ENCODE results near the gene SOD2.
A peak's percentile ranks its signal among the peaks of the same experiment; 100 is the strongest.
"Not testable (repeated sequence)": the region's sequence is repeated elsewhere in the genome, so short reads cannot be mapped to it uniquely, and the experiment has no call there.

The SOD2 gene

GRCh38 chr6:159693128-159693893 lies at the start of gene SOD2:
Gene SOD2, minus strand, starts transcription at chr6:159693241. Its CDS starts 74 bp downstream, at chr6:159693167.
- DNase-seq (ENCODE audit: low spot score), result peak; percentile 71

GRCh38 chr6:159742165-159742564 lies 49.1 kb upstream of the SOD2 start:
- DNase-seq (ENCODE audit: low spot score), result no peak

DNA sequence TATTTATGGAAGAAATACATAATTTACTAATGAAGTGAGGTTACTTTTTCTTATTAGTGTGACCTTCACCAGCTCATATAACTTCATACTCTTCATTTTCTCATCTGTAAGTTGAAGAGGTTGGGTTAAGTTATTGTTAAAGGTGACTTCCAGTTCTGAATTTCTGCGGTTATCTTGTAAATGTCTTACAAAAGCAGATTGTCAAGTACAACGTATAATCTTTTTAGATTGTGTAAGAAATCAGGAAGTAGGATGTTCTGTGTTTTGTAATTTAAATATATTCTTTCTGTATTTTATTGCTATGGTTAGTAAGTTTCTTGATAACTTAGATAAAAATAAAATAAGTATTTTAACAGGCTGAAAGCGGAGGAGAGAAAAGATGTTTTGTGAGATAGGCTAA lies 46.3 kb upstream of the SOD2 start:
- DNase-seq (ENCODE audit: low spot score), result no peak

DNA sequence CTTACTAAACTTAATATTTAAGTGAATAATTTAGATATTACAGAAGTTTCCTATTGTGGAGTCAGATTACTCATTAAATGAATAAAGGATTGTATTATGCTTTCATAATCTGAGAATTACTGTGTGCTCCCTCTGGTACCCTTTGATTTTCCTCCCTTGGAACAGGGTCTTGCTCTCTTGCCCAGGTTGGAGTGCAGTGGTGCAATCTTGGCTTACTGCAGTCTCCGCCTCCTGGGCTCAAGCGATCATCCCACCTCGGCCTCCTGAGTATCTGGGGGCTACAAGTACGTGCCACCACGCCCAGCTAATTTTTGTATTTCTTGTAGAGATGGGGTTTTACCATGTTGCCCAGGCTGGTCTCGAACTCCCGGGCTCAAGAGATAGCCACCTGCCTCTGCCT lies 43.9 kb upstream of the SOD2 start:
- no peak for DNase-seq (ENCODE audit: low spot score)

- not testable (repeated sequence) for DNase-seq (ENCODE audit: low spot score)
These were observed 40.4 kb upstream of the SOD2 start for GRCh38 chr6:159733395-159733794.

DNA sequence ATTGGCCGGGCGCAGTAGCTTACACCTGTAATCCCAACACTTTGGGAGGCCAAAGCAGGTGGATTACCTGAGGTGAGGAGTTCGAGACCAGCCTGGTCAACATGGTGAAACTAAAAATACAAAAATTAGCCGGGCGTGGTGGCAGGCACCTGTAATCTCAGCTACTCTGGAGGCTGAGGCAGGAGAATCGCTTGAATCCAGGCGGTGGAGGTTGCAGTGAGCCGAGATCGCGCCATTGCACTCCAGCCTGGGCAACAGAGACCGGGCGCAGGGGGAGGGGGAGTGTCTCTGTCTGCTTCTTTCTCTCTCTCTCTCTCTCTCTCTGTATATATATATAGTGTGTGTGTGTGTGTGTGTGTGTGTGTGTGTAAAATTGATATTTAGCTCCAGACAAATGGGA lies 39.5 kb upstream of the SOD2 start:
- not testable (repeated sequence) for DNase-seq (ENCODE audit: low spot score)

DNA sequence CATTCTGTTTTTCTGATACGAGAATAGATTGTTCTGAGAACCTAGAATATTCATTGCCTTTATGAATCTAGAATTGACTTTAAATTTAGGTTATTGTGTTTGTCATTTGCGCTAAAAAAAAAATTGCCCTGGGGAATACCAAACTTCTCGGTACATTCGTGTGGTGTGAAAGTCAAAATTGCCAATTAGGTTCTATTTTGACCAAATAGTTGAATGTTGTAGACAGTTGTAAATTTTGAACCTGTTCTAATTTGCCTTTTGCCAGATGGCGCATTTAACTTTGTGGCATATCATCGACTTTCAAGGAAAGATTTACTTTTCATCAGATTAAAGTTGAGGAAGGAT lies 37.3 kb upstream of the SOD2 start:
- DNase-seq (ENCODE audit: low spot score), result no peak

GRCh38 chr6:159729598-159730331 lies 36.7 kb upstream of the SOD2 start:
- peak; percentile 7 for DNase-seq (ENCODE audit: low spot score)

DNA sequence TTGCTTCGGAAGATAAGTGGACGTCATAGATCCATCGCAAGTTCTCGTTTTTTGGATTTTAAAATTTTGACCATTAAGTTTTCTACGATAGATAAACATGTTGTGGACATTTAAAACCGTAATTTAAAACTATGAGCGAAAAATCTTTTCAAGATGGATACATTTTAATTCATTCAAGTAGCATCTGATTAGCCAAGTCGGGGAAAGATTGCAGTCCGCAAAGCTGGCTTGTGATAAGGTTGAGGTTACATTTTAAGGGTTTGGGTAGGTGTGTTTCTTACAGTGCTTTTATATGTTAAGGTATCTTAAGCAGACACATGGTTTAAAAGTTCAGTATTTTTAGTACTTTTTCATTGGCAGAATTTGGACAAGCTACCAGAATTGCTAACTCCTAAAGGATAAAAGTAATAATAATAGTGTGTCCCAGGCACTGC lies 35.5 kb upstream of the SOD2 start:
- peak; percentile 37 for DNase-seq (ENCODE audit: low spot score)

GRCh38 chr6:159727717-159728445 lies 34.8 kb upstream of the SOD2 start:
- peak; percentile 26 for DNase-seq (ENCODE audit: low spot score)

- peak; percentile 78 for DNase-seq (ENCODE audit: low spot score)
These were observed 34.1 kb upstream of the SOD2 start, which contains the start of gene WTAP for GRCh38 chr6:159726918-159727716. Gene WTAP, plus strand, starts transcription at chr6:159727506. Its CDS starts 8,760 bp downstream, at chr6:159736266.

- DNase-seq (ENCODE audit: low spot score), result no peak
These were observed 33.3 kb upstream of the SOD2 start for GRCh38 chr6:159726255-159726917.

GRCh38 chr6:159725208-159725607 lies 32.2 kb upstream of the SOD2 start:
- DNase-seq (ENCODE audit: low spot score), result not testable (repeated sequence)

DNA sequence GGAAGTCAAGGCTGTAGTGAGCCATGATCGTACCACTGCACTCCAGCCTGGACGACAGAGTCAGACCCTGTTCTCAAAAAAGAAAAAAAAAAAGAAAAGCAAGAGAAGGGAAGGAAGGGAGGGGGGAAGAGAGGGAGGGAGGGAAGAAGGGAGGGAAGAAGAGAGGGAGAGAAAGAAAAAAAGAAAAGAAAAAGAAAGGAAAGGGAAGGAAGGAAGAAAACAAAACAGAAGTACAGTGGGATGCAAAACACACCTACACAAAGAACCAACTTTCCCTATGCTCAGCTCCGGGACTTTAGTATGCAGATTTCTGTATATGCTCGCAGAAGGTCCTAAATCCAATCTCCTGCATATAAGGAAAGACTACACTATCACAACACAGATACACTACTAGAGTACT lies 31.7 kb upstream of the SOD2 start:
- no peak for DNase-seq (ENCODE audit: low spot score)

DNA sequence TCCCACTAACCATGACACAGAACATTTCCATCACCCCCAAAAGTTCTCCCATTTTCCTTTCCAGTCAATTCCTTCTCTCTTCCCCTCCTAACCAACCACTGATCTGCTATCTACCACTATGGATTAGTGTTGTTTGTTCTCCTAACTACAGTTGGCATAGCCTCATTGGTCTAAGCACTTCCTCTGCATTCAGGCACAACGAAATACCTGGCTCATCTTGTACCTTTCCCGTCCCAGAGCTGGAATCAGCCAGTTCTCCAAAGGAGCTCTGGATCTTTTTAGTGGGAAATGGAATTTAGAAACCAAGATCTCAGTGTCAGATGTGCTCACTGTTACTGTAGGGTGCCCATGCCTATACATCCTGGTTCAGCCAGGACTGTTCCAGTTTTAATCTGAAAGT lies 30.2 kb upstream of the SOD2 start:
- no peak for DNase-seq (ENCODE audit: low spot score)

DNA sequence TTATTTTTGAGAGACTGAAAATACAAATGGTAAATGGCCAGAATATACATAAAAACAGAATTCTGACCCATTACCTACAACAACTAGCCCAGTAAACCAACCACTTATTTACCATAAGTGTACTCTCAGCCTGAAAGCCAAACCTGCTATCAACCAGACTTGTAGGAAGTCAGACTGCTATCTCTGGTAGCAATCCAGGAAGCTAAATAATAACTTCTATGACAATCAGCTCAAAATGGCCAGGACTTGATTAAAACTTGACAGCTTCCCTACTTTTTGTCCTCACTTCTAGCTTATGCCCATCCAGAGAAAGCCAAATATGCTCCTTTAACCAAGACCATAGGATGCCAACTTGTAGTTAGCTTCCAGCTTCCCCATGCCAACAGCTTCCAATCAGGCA lies 29.6 kb upstream of the SOD2 start:
- no peak for DNase-seq (ENCODE audit: low spot score)

DNA sequence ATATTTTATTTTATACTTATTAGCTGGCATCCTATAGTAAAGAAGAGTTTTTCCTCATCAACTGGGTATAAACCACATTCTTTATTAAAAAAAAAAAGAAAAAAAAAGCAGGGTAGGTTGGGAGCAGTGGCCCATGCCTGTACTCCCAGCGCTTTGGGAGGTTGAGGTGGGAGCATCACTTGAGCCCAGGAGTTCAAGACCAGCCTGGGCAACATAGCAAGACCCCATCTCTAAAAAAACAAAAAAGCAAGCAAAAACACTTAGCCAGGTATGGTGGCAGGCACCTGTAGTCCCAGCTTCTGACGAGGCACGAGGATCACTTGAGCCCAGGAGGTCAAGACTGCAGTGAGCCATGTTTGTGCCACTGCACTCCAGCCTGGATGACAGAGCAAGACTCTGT lies 28.9 kb upstream of the SOD2 start:
- DNase-seq (ENCODE audit: low spot score), result not testable (repeated sequence)

DNA sequence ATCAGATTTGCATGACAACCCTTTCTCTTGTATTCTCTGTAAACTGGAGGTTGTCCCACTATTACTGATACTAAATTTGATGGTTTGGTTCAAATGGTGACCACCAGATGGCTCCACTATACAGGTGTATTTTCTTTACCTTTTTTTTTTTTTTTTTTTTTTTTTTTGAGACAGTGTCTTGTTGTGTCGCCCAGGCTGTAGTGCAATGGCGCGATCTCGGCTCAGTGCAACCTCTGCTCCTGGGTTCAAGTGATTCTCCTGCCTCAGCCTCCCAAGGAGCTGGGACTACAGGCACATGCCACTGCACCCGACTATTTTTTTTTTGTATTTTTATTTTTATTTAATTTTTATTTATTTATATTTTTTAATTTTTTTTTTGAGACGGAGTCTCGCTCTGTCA lies 27.7 kb upstream of the SOD2 start:
- no peak for DNase-seq (ENCODE audit: low spot score)

GRCh38 chr6:159719287-159719686 lies 26.2 kb upstream of the SOD2 start:
- DNase-seq (ENCODE audit: low spot score), result no peak

DNA sequence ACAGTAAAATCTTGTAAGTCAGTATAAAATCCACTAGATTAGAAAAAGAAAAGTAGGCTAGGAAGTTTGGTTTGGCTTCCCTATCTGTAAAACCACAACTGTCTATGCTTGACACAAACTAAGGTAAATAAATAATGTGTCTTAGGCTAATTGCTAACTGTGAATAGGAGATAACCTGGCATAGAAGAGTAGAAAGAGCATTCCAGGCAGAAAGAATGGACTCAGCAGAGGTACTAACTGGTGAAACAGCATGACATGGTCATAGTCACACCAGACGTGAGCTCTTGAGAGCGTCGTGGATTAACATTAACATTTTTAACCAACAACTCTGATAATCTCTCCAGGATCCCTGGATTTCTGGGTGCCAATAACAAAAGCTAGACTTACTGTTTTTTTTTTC lies 25.6 kb upstream of the SOD2 start:
- DNase-seq (ENCODE audit: low spot score), result no peak

All from kidney capillary endothelial cell (primary cell).